Bronchial epithelial cell (primary cell): ENCODE results near the gene AIP. TPM values are rescaled to one million over a fixed set of nuclear protein-coding genes. Genes with fewer than 3 reads are reported as not detected.
"Not testable (repeated sequence)": the region's sequence is repeated elsewhere in the genome, so short reads cannot be mapped to it uniquely, and the experiment has no call there.

ENCODE experiments used
- DNase-seq: peaks from one replicate; pipeline ENCODE4 v3.0.0-alpha.2; 2010; ENCODE audit warnings: low read depth
- FAIRE-seq: peaks from 2 replicates; lab custom pipeline; 2011; peaks lifted over from hg19 to GRCh38; lab: Jason Lieb, UNC
- H3K27me3 ChIP-seq: 2 replicates; pipeline ENCODE4 v1.5.1; 2011; ENCODE audit warnings: low read length; ENCODE audit not compliant: control insufficient read depth, insufficient read depth
- H3K36me3 ChIP-seq: 2 replicates; pipeline ENCODE4 v1.5.1; 2011; ENCODE audit warnings: low read length; ENCODE audit not compliant: control insufficient read depth, insufficient read depth
- H3K4me3 ChIP-seq: 2 replicates; pipeline ENCODE4 v1.5.1; 2011; ENCODE audit warnings: mild to moderate bottlenecking, low read depth, low read length, control low read depth
- total RNA-seq: library from RNA; depleted of rRNA; stranded (reverse); fragments of >200 nt; gene quantifications from 2 replicates; pipeline ENCODE4 v1.2.1, GENCODE V29; 2014
- TF ChIP-seq, protein P1 (sequence below): IDR thresholded peaks from 2 replicates; pipeline ENCODE4 v1.5.1; 2011; ENCODE audit warnings: mild to moderate bottlenecking, moderate library complexity, low read length, control low read depth, inconsistent platforms; ENCODE audit not compliant: insufficient read depth, severe bottlenecking

Gene AIP
- total RNA-seq, 1 donor from 2014 or later = 85.3 TPM

DNA sequence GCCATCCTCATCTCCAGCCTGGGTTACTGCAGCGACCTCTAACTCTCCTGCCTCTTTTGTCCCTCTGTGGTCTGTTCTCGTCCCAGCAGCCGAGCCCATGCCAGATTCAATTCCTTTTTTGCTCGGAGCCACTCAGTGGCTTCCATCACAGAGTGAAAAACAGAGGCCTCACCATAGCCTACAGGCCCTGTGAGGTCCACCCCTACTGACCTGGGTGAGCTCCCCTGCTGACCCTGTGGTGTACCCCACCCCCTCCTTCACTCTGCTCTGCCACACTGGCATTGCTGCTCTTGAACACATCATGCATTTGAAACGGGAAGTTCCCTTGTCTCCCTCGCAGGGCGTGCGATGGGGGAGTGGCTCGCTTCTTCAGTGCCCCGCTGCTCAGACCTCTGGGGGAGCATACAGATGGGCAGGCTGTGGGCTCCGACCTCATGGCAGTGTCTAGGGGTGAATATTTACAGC lies 2.1 kb downstream of the AIP start:
- Histone ChIP-seq H3K27me3 (no peaks in the 10 kb centered on the region), H3K36me3 (no peaks in the 10 kb centered on the region), H3K4me3 (no peak overlapping the region)
- no peak for FAIRE-seq
- no peak for DNase-seq
- TF ChIP-seq, protein P1, sequence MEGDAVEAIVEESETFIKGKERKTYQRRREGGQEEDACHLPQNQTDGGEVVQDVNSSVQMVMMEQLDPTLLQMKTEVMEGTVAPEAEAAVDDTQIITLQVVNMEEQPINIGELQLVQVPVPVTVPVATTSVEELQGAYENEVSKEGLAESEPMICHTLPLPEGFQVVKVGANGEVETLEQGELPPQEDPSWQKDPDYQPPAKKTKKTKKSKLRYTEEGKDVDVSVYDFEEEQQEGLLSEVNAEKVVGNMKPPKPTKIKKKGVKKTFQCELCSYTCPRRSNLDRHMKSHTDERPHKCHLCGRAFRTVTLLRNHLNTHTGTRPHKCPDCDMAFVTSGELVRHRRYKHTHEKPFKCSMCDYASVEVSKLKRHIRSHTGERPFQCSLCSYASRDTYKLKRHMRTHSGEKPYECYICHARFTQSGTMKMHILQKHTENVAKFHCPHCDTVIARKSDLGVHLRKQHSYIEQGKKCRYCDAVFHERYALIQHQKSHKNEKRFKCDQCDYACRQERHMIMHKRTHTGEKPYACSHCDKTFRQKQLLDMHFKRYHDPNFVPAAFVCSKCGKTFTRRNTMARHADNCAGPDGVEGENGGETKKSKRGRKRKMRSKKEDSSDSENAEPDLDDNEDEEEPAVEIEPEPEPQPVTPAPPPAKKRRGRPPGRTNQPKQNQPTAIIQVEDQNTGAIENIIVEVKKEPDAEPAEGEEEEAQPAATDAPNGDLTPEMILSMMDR = no peak

DNA sequence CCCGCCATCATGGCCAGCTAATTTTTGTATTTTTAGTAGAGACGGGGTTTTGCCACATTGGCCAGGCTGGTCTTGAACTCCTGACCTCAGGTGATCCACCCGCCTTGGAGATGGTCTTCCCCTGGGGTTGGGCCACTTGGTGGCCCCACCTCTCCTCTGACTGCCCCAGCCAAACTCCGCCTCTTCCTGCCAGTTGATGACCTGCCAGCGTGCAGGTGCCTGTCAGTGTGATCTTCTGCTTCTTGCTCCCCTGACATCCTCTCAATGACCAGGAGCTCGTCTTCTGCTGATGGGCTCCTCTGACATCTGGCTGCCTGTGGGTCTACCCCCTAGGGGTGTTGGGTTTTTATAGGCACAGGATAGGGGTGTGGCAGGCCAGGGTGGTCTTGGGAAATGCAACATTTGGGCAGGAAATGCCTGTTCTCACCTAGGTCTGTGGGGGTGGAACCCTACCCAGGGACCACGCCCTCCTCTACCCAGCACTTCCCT lies 3.1 kb downstream of the AIP start:
- not testable (repeated sequence) for H3K27me3 ChIP-seq, H3K36me3 ChIP-seq, FAIRE-seq, H3K4me3 ChIP-seq, DNase-seq

DNA sequence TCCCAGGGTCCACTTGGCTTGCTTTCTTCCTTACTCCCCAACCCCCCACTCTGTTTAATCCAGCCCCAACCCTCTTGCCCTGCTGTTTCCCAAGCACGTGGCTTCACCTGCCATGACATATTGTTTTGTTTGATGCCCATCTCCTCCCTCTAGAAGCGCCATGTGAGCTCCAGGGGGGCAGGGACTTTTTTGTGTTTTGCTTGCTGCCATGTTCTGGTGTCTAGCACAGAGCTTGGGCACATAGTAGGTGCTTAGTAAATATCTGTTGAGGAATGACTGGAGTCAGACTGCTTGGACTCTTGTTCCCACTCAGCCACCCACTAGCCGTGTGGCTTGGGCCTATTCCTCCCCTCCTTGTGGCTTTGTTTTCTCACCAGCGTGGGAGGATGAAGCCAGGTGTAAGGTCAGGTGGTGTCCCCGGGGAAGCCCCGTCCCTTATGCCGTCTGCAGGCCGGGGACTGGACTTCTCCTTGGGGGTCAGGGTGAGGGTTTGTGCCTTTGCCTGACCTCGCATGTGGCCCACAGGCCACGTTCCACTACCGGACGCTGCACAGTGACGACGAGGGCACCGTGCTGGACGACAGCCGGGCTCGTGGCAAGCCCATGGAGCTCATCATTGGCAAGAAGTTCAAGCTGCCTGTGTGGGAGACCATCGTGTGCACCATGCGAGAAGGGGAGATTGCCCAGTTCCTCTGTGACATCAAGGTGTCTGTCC lies 3.8 kb downstream of the AIP start:
- Histone ChIP-seq H3K27me3 (no peaks in the 10 kb centered on the region), H3K36me3 (peaks cover 4% of the 10 kb centered on the region), H3K4me3 (no peak overlapping the region)
- FAIRE-seq = no peak
- TF ChIP-seq, protein P1 = no peak
- no peak for DNase-seq

DNA sequence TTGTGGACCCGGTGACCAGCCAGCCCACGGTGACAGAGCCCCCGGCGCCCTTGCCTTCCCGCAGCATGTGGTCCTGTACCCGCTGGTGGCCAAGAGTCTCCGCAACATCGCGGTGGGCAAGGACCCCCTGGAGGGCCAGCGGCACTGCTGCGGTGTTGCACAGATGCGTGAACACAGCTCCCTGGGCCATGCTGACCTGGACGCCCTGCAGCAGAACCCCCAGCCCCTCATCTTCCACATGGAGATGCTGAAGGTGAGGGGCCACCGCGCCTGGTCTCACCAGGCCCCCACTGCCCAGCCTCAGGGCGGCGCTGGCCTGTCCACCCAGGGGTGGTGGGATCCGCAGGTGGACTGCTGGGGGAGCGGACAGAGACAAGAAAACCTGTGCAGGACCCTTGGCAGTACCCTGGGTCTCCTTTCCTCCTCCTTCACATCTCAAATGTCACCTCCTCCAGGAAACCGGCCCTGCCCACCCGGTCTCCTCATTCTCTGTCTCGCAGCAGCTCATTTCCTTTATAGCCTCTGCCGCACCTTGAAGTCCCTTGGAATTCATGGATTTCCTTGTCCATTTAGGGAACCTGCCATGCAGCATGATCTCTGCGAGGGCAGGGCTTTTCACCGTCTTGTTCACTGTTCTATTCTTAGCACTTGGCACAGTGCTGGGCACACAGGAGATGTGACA lies 6.5 kb downstream of the AIP start:
- Histone ChIP-seq H3K27me3 (no peaks in the 10 kb centered on the region), H3K36me3 (peaks cover 16% of the 10 kb centered on the region), H3K4me3 (no peak overlapping the region)
- TF ChIP-seq, protein P1 = no peak
- DNase-seq = no peak
- FAIRE-seq = no peak

DNA sequence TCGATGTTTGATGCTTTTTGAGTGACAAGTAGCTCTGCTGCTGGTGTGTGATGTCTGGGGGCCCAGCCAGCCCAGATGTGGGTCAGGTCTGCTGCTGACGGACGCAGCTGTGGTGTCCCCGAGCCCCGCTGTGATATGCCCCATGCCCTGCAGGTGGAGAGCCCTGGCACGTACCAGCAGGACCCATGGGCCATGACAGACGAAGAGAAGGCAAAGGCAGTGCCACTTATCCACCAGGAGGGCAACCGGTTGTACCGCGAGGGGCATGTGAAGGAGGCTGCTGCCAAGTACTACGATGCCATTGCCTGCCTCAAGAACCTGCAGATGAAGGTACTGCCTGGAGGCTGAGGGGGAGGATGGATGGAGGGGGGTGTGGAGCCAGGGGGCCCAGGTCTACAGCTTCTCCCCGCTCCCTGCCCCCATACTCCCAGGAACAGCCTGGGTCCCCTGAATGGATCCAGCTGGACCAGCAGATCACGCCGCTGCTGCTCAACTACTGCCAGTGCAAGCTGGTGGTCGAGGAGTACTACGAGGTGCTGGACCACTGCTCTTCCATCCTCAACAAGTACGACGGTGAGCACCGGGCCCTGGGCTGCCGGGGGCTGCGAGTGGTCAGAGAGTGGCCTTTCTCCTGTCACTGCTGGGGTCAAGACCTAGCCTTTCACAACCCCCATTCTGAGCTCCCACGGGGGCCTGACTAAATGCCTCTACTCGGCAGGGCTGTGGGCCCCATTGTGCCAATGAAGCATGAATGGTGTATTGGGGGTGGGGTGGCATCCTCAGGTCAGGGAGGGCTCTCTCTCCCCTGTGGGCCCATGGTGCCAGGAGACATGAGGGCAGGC lies 7.3 kb downstream of the AIP start:
- TF ChIP-seq, protein P1 = no peak
- H3K4me3 ChIP-seq = no peak overlapping the region
- no peaks in the 10 kb centered on the region for H3K27me3 ChIP-seq
- peak; percentile 36 for FAIRE-seq
- no peak for DNase-seq
- H3K36me3 ChIP-seq = peaks cover 20% of the 10 kb centered on the region

DNA sequence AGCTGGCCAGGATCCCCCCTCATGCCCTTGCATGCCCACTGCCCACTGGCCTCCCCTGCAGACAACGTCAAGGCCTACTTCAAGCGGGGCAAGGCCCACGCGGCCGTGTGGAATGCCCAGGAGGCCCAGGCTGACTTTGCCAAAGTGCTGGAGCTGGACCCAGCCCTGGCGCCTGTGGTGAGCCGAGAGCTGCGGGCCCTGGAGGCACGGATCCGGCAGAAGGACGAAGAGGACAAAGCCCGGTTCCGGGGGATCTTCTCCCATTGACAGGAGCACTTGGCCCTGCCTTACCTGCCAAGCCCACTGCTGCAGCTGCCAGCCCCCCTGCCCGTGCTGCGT lies 7.9 kb downstream of the AIP start:
- TF ChIP-seq, protein P1 = no peak
- H3K36me3 ChIP-seq = peaks cover 24% of the 10 kb centered on the region
- no peak overlapping the region for H3K4me3 ChIP-seq
- DNase-seq (no peak), FAIRE-seq (no peak)
- no peaks in the 10 kb centered on the region for H3K27me3 ChIP-seq
